ENCODE data around the gene PIK3R6. TPM values are rescaled to one million over a fixed set of nuclear protein-coding genes. Genes with fewer than 3 reads are reported as not detected.

PIK3R6 gene
- total and polyA plus RNA-seq, 2 experiments from 2014 or later = 0.11 to 0.24 TPM

DNA sequence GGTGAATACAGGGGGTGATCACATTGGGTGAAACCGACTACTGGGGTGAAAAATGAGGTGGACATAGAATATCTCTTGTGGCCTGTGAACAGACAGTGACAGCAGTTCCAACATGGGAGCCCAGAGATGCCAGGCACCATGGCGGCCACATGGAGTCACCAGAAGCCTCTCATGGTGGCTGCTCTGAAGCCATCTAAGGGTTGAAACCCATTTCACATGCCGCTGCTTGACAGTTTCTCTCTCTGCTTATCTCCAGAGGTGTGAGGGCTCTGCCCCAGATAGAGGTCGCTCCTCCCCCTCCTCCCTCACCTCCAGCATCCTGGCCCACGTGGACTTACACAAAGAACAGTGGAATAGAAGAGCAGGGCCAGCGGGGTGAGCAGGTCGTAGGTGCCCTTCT is 37.9 kb upstream of the PIK3R6 start:
- no peaks in the 10 kb centered on the region for H3K9me3 Mint-ChIP-seq
- Histone ChIP-seq H3K27me3 (ENCODE audit: insufficient read depth) (no peaks in the 10 kb centered on the region), H3K4me3 (no peak overlapping the region), H3K4me1 (ENCODE audit: insufficient read depth) (peaks cover 12% of the 10 kb centered on the region), H3K4me2 (no peak overlapping the region), H2AFZ (no peak overlapping the region), H3K79me2 (replicated peaks; ENCODE audit: insufficient read depth) (no peaks in the 10 kb centered on the region), H3K36me3 (ENCODE audit: insufficient read depth) (no peaks in the 10 kb centered on the region), H4K20me1 (replicated peaks; ENCODE audit: insufficient read depth) (no peaks in the 10 kb centered on the region), H3K9me2 (ENCODE audit: insufficient read depth) (peaks cover 5% of the 10 kb centered on the region; the same call in 1 of the 2 replicates), H3K27ac (ENCODE audit: low read depth) (no peak overlapping the region), H3F3A (replicated peaks; ENCODE audit: low read depth) (no peaks in the 10 kb centered on the region)
- no peaks in the 10 kb centered on the region for H3K36me3 Mint-ChIP-seq (ENCODE audit: low read depth)
- no peak for ATAC-seq
- no peak overlapping the region for H3K27ac Mint-ChIP-seq
- H3K27me3 Mint-ChIP-seq (ENCODE audit: insufficient read depth, low read depth, poor library complexity) = no peaks in the 10 kb centered on the region
- H3K4me3 Mint-ChIP-seq = no peak overlapping the region
- H3K4me1 Mint-ChIP-seq = peaks cover 15% of the 10 kb centered on the region; the same call in 2 of the 3 replicates
- no peak for TF ChIP-seq POLR2AphosphoS5 (IDR thresholded peaks at IDR 0.05; ENCODE audit: low read depth)
- TF ChIP-seq STAT1 (IDR thresholded peaks at IDR 0.05; ENCODE audit: unreplicated experiment) = no peak
- TF ChIP-seq ZNF331 (CRISPR knock-in tag; IDR thresholded peaks at IDR 0.05; ENCODE audit: low read depth) = no peak
- TF ChIP-seq CREB1 (CRISPR knock-in tag; IDR thresholded peaks at IDR 0.05; ENCODE audit: low read depth) = no peak
- TF ChIP-seq, protein P1, sequence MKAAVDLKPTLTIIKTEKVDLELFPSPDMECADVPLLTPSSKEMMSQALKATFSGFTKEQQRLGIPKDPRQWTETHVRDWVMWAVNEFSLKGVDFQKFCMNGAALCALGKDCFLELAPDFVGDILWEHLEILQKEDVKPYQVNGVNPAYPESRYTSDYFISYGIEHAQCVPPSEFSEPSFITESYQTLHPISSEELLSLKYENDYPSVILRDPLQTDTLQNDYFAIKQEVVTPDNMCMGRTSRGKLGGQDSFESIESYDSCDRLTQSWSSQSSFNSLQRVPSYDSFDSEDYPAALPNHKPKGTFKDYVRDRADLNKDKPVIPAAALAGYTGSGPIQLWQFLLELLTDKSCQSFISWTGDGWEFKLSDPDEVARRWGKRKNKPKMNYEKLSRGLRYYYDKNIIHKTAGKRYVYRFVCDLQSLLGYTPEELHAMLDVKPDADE (IDR thresholded peaks at IDR 0.05) = no peak
- TF ChIP-seq EZH2phosphoT487 (IDR thresholded peaks at IDR 0.05; ENCODE audit: unreplicated experiment) = no peak
- TF ChIP-seq, protein P2, sequence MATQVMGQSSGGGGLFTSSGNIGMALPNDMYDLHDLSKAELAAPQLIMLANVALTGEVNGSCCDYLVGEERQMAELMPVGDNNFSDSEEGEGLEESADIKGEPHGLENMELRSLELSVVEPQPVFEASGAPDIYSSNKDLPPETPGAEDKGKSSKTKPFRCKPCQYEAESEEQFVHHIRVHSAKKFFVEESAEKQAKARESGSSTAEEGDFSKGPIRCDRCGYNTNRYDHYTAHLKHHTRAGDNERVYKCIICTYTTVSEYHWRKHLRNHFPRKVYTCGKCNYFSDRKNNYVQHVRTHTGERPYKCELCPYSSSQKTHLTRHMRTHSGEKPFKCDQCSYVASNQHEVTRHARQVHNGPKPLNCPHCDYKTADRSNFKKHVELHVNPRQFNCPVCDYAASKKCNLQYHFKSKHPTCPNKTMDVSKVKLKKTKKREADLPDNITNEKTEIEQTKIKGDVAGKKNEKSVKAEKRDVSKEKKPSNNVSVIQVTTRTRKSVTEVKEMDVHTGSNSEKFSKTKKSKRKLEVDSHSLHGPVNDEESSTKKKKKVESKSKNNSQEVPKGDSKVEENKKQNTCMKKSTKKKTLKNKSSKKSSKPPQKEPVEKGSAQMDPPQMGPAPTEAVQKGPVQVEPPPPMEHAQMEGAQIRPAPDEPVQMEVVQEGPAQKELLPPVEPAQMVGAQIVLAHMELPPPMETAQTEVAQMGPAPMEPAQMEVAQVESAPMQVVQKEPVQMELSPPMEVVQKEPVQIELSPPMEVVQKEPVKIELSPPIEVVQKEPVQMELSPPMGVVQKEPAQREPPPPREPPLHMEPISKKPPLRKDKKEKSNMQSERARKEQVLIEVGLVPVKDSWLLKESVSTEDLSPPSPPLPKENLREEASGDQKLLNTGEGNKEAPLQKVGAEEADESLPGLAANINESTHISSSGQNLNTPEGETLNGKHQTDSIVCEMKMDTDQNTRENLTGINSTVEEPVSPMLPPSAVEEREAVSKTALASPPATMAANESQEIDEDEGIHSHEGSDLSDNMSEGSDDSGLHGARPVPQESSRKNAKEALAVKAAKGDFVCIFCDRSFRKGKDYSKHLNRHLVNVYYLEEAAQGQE (IDR thresholded peaks at IDR 0.05; ENCODE audit: unreplicated experiment) = no peak
- no peak for TF ChIP-seq NANOG (IDR thresholded peaks at IDR 0.05; ENCODE audit: borderline replicate concordance)
- TF ChIP-seq, protein P3, sequence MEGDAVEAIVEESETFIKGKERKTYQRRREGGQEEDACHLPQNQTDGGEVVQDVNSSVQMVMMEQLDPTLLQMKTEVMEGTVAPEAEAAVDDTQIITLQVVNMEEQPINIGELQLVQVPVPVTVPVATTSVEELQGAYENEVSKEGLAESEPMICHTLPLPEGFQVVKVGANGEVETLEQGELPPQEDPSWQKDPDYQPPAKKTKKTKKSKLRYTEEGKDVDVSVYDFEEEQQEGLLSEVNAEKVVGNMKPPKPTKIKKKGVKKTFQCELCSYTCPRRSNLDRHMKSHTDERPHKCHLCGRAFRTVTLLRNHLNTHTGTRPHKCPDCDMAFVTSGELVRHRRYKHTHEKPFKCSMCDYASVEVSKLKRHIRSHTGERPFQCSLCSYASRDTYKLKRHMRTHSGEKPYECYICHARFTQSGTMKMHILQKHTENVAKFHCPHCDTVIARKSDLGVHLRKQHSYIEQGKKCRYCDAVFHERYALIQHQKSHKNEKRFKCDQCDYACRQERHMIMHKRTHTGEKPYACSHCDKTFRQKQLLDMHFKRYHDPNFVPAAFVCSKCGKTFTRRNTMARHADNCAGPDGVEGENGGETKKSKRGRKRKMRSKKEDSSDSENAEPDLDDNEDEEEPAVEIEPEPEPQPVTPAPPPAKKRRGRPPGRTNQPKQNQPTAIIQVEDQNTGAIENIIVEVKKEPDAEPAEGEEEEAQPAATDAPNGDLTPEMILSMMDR (conservative IDR thresholded peaks at IDR 0.05; ENCODE audit: low read depth in 2 of 2) = no peak
- TF ChIP-seq JUNB (IDR thresholded peaks at IDR 0.05; ENCODE audit: unreplicated experiment) = no peak
- no peak for TF ChIP-seq EZH2 (IDR thresholded peaks at IDR 0.05; ENCODE audit: low read depth, unreplicated experiment)
- no peak for DNase-seq (ENCODE audit: low spot score)
